ENCODE measurements around the gene DENND4C. TPM values are rescaled to one million over a fixed set of nuclear protein-coding genes. Genes with fewer than 3 reads are reported as not detected.
"Not testable (repeated sequence)": the region's sequence is repeated elsewhere in the genome, so short reads cannot be mapped to it uniquely, and the experiment has no call there.

The DENND4C gene
- total RNA-seq, 1 donor from 2014 or later: 41.5 TPM

DNA sequence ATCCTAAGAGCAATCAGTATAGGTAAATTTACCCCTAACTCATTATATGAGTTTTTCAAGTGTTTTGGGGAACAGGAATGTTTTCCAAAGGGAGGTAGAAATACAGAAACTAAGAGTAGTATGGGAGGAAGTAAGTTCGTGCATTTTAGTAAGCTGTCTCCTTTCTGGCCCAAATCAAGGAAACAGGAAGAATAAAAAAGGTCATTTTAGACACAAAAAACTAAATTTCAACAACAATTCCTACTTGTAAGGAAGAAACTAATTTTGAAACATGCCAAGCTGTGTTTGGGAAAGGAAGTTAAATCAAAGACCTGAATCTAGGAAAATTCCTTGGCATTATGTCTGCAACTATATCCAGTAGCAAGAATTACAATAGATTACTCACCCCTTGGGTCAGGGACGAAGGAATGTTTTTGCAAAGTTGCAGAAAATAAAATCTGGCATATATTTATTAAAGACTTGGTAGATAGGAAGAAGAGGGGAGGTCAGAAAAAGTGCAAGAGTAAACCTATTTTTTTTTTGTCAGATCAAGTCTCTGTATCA, 156.1 kb downstream of the DENND4C start:
- H3K36me3 ChIP-seq: no peaks in the 10 kb centered on the region
- H3K27me3 ChIP-seq: no peaks in the 10 kb centered on the region
- H3K4me1 ChIP-seq: peaks cover 0 to 2% of the 10 kb centered on the region in 2 donors
- H3K27ac ChIP-seq: no peak overlapping the region
- H3K9me3 ChIP-seq: no peaks in the 10 kb centered on the region
- H3K4me3 ChIP-seq: no peak overlapping the region
- TF ChIP-seq, protein P1, sequence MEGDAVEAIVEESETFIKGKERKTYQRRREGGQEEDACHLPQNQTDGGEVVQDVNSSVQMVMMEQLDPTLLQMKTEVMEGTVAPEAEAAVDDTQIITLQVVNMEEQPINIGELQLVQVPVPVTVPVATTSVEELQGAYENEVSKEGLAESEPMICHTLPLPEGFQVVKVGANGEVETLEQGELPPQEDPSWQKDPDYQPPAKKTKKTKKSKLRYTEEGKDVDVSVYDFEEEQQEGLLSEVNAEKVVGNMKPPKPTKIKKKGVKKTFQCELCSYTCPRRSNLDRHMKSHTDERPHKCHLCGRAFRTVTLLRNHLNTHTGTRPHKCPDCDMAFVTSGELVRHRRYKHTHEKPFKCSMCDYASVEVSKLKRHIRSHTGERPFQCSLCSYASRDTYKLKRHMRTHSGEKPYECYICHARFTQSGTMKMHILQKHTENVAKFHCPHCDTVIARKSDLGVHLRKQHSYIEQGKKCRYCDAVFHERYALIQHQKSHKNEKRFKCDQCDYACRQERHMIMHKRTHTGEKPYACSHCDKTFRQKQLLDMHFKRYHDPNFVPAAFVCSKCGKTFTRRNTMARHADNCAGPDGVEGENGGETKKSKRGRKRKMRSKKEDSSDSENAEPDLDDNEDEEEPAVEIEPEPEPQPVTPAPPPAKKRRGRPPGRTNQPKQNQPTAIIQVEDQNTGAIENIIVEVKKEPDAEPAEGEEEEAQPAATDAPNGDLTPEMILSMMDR (IDR thresholded peaks at IDR 0.05): no peak
- no peak for DNase-seq (ENCODE audit: low spot score in 2 of 2)
- intact Hi-C loops (cut with DNase I): loop anchor here (10.0 kb wide), 1 partner anchor 282 kb away; the partner anchor contains the start of gene HAUS6

DNA sequence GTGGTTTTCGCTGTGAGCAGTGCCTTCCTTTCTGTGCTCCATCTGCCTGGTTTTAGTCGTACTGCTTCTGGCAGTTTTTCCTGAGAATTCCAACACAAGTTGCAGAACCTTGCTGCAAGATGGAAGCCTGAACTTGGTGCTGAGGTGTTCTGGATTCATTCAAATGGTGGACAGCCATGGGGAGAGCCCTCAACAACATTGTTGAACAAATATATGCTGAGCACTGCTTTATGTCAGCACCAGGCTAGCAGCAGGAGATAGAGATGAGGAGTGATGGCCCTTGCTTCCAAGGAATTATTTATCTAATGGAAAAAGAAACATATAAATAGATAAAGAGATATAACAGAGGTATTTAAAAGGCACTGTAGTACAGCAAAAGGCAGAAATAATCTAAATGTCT, 156.8 kb downstream of the DENND4C start:
- Histone ChIP-seq H3K36me3 (no peaks in the 10 kb centered on the region), H3K9me3 (no peaks in the 10 kb centered on the region), H3K4me3 (no peak overlapping the region), H3K27ac (no peak overlapping the region), H3K4me1 (peaks cover 0 to 2% of the 10 kb centered on the region in 2 donors), H3K27me3 (no peaks in the 10 kb centered on the region)
- TF ChIP-seq, protein P1 (IDR thresholded peaks at IDR 0.05): no peak
- DNase-seq (ENCODE audit: low spot score in 2 of 2): no peak
- intact Hi-C loops (cut with DNase I): loop anchor here (10.0 kb wide), 1 partner anchor 283 kb away; the partner anchor contains the start of gene HAUS6

DNA sequence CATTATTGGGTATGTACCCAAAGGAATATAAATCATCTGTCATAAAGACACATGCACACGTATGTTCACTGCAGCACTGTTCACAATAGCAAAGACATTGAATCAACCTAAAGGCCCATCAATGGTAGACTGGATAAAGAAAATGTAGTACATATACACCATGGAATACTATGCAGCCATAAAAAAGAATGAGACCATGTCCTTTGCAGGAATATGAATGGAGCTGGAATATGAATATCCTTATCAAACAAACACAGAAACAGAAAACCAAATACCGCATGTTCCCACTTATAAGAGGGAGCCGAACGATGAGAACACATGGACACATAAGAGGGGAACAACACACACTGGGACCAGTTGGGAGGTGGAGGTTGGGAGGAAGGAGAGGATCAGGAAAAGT, 159.0 kb downstream of the DENND4C start:
- H3K27me3 ChIP-seq; H3K36me3 ChIP-seq; H3K4me3 ChIP-seq; H3K27ac ChIP-seq; H3K9me3 ChIP-seq; DNase-seq (ENCODE audit: low spot score in 2 of 2); H3K4me1 ChIP-seq: not testable (repeated sequence)
- intact Hi-C loops (cut with DNase I): loop anchor here (10.0 kb wide), 1 partner anchor 285 kb away; the partner anchor contains the start of gene HAUS6

DNA sequence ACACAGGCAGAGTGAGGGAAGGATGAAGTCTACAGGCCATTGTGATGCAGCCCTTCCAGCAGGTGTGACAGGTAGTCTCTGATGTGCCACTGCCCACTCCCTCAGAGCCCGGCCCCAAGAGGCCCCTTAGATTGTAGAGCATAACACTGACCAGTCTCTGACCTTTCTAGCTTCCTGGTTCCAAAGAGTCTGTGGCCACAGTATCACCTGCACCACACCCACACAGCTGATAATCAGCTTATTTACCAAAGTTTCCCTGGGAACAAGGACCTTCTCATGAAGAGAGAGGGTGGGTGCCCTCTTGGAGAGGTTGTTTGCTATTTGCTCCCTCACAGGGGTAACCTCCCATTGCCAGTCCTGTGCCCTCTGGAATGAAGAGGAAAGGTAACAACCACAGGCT, 167.4 kb downstream of the DENND4C start:
- Histone ChIP-seq H3K27me3 (no peaks in the 10 kb centered on the region), H3K9me3 (no peaks in the 10 kb centered on the region), H3K4me1 (no peaks in the 10 kb centered on the region), H3K4me3 (no peak overlapping the region), H3K36me3 (no peaks in the 10 kb centered on the region), H3K27ac (no peak overlapping the region)
- no peak for DNase-seq (ENCODE audit: low spot score in 2 of 2)
- intact Hi-C loops (cut with DNase I): no loop called here
- TF ChIP-seq, protein P1 (IDR thresholded peaks at IDR 0.05): no peak

DNA sequence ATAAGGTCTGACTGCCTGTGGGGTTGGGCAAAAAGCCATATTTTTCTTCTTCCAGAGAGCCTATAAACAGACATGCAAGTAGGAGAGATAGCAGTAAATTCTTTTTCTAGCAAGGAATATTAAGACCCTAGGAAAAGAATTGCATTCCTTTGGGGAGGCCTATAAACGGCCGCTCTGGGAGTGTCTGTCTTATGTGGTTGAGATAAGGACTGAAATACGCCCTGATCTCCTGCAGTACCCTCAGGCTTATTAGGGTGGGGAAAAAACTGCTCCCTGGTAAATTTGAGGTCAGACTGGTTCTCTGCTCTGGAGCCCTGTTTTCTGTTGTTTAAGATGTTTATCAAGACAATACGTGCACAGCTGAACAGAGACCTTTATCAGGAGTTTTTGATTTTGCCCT, 172.7 kb downstream of the DENND4C start:
- H3K4me1 ChIP-seq; H3K36me3 ChIP-seq; H3K27me3 ChIP-seq; H3K27ac ChIP-seq; H3K9me3 ChIP-seq; intact Hi-C loops (cut with DNase I); DNase-seq (ENCODE audit: low spot score in 2 of 2); H3K4me3 ChIP-seq: not testable (repeated sequence)

DNA sequence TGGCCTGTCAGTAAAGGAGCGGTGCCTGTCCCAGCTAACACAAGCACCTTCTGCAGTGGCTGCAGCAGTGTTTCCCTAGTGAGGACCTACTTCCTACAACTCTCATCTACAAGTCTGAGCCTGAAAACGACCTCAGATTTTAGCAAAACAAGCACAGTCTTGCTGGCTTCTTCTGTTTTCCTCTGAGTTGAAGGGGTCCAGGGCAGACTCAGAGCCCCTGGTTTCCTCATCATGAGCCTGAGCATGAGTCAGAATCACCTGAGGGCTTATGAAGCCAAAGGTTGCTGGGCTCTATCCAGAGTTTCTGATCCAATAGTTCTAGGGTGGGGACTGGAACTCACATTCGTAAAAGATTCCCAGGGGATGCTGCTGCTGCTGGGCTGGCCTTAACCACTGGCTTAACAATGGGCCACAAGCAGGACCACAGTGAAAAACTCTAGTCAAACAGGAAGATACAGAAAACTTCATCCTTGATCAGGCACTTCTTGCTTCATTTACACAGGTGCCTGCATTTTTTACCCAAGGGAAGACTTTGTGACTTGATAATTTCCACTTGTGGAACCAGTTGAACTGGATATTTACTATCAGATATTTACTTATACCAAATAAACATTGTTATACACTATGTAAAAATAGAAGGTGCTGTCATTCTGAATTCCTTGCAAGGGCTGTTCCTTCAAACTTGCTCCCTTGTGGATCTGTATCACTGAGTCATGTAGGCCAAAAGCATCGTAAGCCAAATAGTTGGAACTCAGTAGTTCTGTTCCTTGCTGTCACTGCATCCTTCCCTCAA, 174.0 kb downstream of the DENND4C start:
- intact Hi-C loops (cut with DNase I): no loop called here
- Histone ChIP-seq H3K4me3 (no peak overlapping the region), H3K4me1 (peaks cover 0 to 1% of the 10 kb centered on the region in 2 donors), H3K27ac (no peak overlapping the region), H3K9me3 (no peaks in the 10 kb centered on the region), H3K27me3 (no peaks in the 10 kb centered on the region), H3K36me3 (no peaks in the 10 kb centered on the region)
- TF ChIP-seq, protein P1 (IDR thresholded peaks at IDR 0.05): no peak
- no peak for DNase-seq (ENCODE audit: low spot score in 2 of 2)

Data from ascending aorta (tissue), 2 donors.